Psoas muscle (tissue), 8 donors: ENCODE results near the gene SCUBE1. TPM values are rescaled to one million over a fixed set of nuclear protein-coding genes. Genes with fewer than 3 reads are reported as not detected.

Experiments
- ATAC-seq, 4 donors: fragments of 200-7000 bp; cut with Tn5 transposase; one replicate each; pipeline ENCODE4 v1.9.1; 2020; ENCODE audit warnings: moderate library complexity in 3 of 4, mild to moderate bottlenecking in 2 of 4
- DNase-seq, 2 donors: peaks; one replicate each; pipeline ENCODE4 v3.0.0-alpha.2; 2020
- H3K27ac ChIP-seq: fragments of 200-600 bp; one replicate; pipeline ENCODE4 v1.8.0; 2022
- H3K27me3 ChIP-seq, 3 donors: fragments of 200-600 bp in 1 of 3; one replicate each; pipeline versions ENCODE4 v1.6.1 to v1.8.0; 2013 to 2022; ENCODE audit warnings: low read length in 2 of 3, mild to moderate bottlenecking in 2 of 3, moderate library complexity in 1 of 3; ENCODE audit not compliant: insufficient read depth in 3 of 3
- H3K36me3 ChIP-seq, 2 donors: fragments of 200-600 bp in 1 of 2; one replicate each; pipeline versions ENCODE4 v1.6.1 to v1.8.0; 2013 to 2022; ENCODE audit warnings: low read depth in 1 of 2, mild to moderate bottlenecking in 1 of 2, moderate library complexity in 1 of 2; ENCODE audit not compliant: insufficient read depth in 1 of 2
- H3K4me1 ChIP-seq: fragments of 200-600 bp; one replicate; pipeline ENCODE4 v1.8.0; 2022
- H3K4me3 ChIP-seq: fragments of 200-600 bp; one replicate; pipeline ENCODE4 v1.8.0; 2022; ENCODE audit warnings: mild to moderate bottlenecking
- H3K9me3 ChIP-seq: fragments of 200-600 bp; one replicate; pipeline ENCODE4 v1.8.0; 2022
- WGBS, 3 donors: extraction: QIAGEN DNeasy Blood & Tissue Kit; methylation state at CpG; one replicate each; pipeline versions ENCODE4 v1.1.6 to v1.1.7; 2013; 5-methylcytosine and 5-hydroxymethylcytosine counted together
- intact Hi-C, 2 donors: fragments of 100-400 bp; cut with DNase I; formaldehyde crosslinking; loops; one replicate each; pipeline versions ENCODE4 v1.11.0 to v1.14.2; 2022
- polyA plus RNA-seq, 3 donors: library from polyadenylated mRNA; stranded (reverse); fragments of 200-250 nt; gene quantifications; one replicate each; pipeline ENCODE4 v1.2.3, GENCODE V29; 2013
- total RNA-seq, 4 donors: library from RNA; stranded (reverse); fragmentation: NEBNext Ultra II Directional in 2 of 4; extraction: Animal tissue kit (Norgen Biotek cat#: 25700) in 2 of 4; gene quantifications; one replicate each; pipeline versions ENCODE4 v1.2.1 to v1.2.4, GENCODE V29; 2021 to 2023
- TF ChIP-seq, protein P1 (sequence below): fragments of 200-600 bp; IDR thresholded peaks from one replicate; pipeline ENCODE4 v1.8.0; 2022; ENCODE audit warnings: antibody characterized with exemption
- donor health status: healthy with polysubstance abuse.
- donor health status: DM: no; HTN: no; CAD: no; lungs with moderate emphysema.
- donor health status: Bipolar disorder and iron deficiency.
- donor health status: healthy.
- donor health status: DM: yes; HTN: yes; CAD: no.
- donor health status: DM: no; HTN: no; CAD: no.
- donor health status: DM: no; HTN: no; CAD: no.
- donor health status: DM: yes; HTN: yes; CAD: no.

Gene SCUBE1
- total and polyA plus RNA-seq, 7 donors, result 0.04 to 0.19 (median 0.08) TPM

GRCh38 chr22:43239193-43239780 lies 103.9 kb downstream of the SCUBE1 start:
- Histone ChIP-seq H3K9me3 (no peaks in the 10 kb centered on the region), H3K27me3 (peaks cover 0 to 38% (median 4%) of the 10 kb centered on the region in 3 donors), H3K36me3 (no peaks in the 10 kb centered on the region), H3K4me3 (no peak overlapping the region), H3K4me1 (no peaks in the 10 kb centered on the region), H3K27ac (no peak overlapping the region)
- no peak for ATAC-seq
- WGBS, 3 donors, result 34 to 35% (median 34%) methylated on average over 7 of the region's 7 CpGs
- no peak for DNase-seq
- TF ChIP-seq, protein P1, sequence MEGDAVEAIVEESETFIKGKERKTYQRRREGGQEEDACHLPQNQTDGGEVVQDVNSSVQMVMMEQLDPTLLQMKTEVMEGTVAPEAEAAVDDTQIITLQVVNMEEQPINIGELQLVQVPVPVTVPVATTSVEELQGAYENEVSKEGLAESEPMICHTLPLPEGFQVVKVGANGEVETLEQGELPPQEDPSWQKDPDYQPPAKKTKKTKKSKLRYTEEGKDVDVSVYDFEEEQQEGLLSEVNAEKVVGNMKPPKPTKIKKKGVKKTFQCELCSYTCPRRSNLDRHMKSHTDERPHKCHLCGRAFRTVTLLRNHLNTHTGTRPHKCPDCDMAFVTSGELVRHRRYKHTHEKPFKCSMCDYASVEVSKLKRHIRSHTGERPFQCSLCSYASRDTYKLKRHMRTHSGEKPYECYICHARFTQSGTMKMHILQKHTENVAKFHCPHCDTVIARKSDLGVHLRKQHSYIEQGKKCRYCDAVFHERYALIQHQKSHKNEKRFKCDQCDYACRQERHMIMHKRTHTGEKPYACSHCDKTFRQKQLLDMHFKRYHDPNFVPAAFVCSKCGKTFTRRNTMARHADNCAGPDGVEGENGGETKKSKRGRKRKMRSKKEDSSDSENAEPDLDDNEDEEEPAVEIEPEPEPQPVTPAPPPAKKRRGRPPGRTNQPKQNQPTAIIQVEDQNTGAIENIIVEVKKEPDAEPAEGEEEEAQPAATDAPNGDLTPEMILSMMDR, result no peak
- intact Hi-C loops, result no loop called here

- 23 to 35% (median 27%) methylated on average over 19 of the region's 19 CpGs for WGBS, 3 donors
- no peaks in the 10 kb centered on the region for H3K9me3 ChIP-seq
- intact Hi-C loops, result no loop called here
- TF ChIP-seq, protein P1, result no peak
- ATAC-seq, result peak in 3 of 4 donors; percentile 27 to 56 (median 41)
- DNase-seq, result peak in 1 of 2 donors; percentile 61
- no peaks in the 10 kb centered on the region for H3K4me1 ChIP-seq
- no peaks in the 10 kb centered on the region for H3K36me3 ChIP-seq
- no peak overlapping the region for H3K27ac ChIP-seq
- peaks cover 0 to 38% (median 4%) of the 10 kb centered on the region in 3 donors for H3K27me3 ChIP-seq
- no peak overlapping the region for H3K4me3 ChIP-seq
Measured at GRCh38 chr22:43238526-43239006, 104.6 kb downstream of the SCUBE1 start.

DNA sequence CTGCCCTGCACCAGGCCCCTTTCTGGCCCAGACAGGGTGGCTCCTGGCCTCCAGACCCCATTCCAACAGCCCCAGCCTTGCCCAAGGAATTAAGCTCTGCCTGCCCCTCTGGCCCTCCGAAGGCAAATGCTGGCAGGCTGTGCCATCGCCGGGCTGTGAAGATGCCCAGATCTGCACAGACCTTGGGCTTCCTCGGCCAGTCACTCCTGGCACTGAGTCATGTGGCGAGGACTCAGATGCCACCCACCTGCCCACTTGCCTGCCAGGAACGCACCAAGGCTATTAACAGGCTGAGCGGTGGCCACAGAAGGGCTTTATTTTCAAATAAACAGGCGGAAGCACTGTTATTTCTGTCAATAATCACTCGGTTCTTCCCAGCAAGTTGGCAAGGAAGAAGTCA lies 105.9 kb downstream of the SCUBE1 start:
- intact Hi-C loops, result no loop called here
- no peak for DNase-seq
- H3K27me3 ChIP-seq, result peaks cover 0 to 38% (median 6%) of the 10 kb centered on the region in 3 donors
- no peaks in the 10 kb centered on the region for H3K36me3 ChIP-seq
- no peak overlapping the region for H3K27ac ChIP-seq
- WGBS, 3 donors, result 28 to 43% (median 33%) methylated on average over 9 of the region's 9 CpGs
- ATAC-seq, result no peak
- H3K4me1 ChIP-seq, result no peaks in the 10 kb centered on the region
- no peaks in the 10 kb centered on the region for H3K9me3 ChIP-seq
- TF ChIP-seq, protein P1, result no peak
- H3K4me3 ChIP-seq, result no peak overlapping the region

DNA sequence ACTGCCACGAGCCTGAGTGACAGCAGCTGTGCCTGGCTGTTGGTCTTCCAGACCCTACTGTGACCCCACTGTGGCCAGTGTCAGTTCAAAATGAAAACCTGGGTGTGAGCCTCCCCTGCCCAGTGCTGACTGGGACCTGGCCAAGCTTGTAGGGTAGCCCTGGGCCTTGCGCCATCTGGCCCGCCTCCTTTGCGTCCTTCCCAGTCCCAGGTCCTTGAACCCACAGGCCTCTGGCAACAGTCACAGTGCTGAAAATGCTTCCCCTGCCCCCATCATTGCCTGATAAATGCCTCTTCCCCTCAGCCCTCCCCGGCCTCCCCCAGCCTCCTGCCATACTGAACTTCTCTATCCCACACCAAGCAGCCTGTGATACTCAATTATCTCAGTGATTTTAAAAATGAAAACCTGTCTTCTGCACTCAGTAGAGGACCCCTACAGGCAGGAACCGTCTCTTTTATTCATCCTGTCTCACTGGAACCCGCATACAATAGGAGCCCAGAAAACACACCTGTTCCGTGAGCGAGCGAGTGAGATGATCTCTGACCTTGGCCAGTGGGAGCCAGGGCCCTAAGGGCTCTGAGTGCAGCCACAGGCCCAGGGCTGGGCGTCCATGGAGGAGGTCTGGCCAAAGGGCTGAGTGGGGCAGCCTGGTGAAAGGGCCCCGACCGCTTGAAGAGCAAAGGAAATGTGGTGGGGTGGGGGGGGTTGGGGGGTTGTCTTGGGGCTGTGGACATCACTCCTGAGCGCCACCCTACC lies 106.6 kb downstream of the SCUBE1 start:
- Histone ChIP-seq H3K9me3 (no peaks in the 10 kb centered on the region), H3K27ac (no peak overlapping the region), H3K4me3 (no peak overlapping the region), H3K27me3 (peaks cover 0 to 43% (median 6%) of the 10 kb centered on the region in 3 donors), H3K36me3 (no peaks in the 10 kb centered on the region), H3K4me1 (no peaks in the 10 kb centered on the region)
- intact Hi-C loops, result no loop called here
- ATAC-seq (peak in 1 of 4 donors; percentile 24), DNase-seq (peak in 1 of 2 donors; percentile 43)
- TF ChIP-seq, protein P1, result no peak
- WGBS, 3 donors, result 45 to 67% (median 51%) methylated on average over 13 to 14 of the region's 14 CpGs
